WERI-Rb-1 (cell line): Measurements from ENCODE around the gene KHNYN.

ENCODE experiments used
- DNase-seq: peaks from one replicate; pipeline ENCODE4 v3.0.0-alpha.2; 2020
- H3K27ac ChIP-seq: fragments of 250-450 bp; sonication (Bioruptor Pico); 2 replicates; pipeline ENCODE4 v1.5.1; 2020; ENCODE audit warnings: mild to moderate bottlenecking, moderate library complexity
- H3K27me3 ChIP-seq: fragments of 250-450 bp; sonication (Bioruptor Pico); 2 replicates; pipeline ENCODE4 v1.5.1; 2021; ENCODE audit warnings: mild to moderate bottlenecking, low read depth, moderate library complexity; ENCODE audit not compliant: insufficient read depth, severe bottlenecking
- H3K36me3 ChIP-seq: fragments of 250-450 bp; sonication (Bioruptor Pico); 2 replicates; pipeline ENCODE4 v1.5.1; 2020; ENCODE audit warnings: mild to moderate bottlenecking, moderate library complexity
- H3K4me3 ChIP-seq: 2 replicates; pipeline ENCODE4 v1.5.1; 2011; ENCODE audit warnings: low read depth, mild to moderate bottlenecking, control low read depth, low read length
- H3K9me3 ChIP-seq: fragments of 250-450 bp; sonication (Bioruptor Pico); 2 replicates; pipeline ENCODE4 v1.5.1; 2021; ENCODE audit warnings: mild to moderate bottlenecking, moderate library complexity; ENCODE audit not compliant: severe bottlenecking
- TF ChIP-seq, protein P1 (sequence below): IDR thresholded peaks from 2 replicates; pipeline ENCODE4 v1.5.1; 2011; ENCODE audit warnings: low read depth, mild to moderate bottlenecking, control low read depth, inconsistent platforms, low read length

KHNYN gene

GRCh38 chr14:24430143-24430681 is 458 bp downstream of the KHNYN start:
- H3K4me3 ChIP-seq, result peak overlapping the region; percentile 56
- no peaks in the 10 kb centered on the region for H3K27me3 ChIP-seq
- no peaks in the 10 kb centered on the region for H3K9me3 ChIP-seq
- peaks cover 17% of the 10 kb centered on the region for H3K36me3 ChIP-seq
- TF ChIP-seq, protein P1, sequence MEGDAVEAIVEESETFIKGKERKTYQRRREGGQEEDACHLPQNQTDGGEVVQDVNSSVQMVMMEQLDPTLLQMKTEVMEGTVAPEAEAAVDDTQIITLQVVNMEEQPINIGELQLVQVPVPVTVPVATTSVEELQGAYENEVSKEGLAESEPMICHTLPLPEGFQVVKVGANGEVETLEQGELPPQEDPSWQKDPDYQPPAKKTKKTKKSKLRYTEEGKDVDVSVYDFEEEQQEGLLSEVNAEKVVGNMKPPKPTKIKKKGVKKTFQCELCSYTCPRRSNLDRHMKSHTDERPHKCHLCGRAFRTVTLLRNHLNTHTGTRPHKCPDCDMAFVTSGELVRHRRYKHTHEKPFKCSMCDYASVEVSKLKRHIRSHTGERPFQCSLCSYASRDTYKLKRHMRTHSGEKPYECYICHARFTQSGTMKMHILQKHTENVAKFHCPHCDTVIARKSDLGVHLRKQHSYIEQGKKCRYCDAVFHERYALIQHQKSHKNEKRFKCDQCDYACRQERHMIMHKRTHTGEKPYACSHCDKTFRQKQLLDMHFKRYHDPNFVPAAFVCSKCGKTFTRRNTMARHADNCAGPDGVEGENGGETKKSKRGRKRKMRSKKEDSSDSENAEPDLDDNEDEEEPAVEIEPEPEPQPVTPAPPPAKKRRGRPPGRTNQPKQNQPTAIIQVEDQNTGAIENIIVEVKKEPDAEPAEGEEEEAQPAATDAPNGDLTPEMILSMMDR, result no peak
- peak overlapping the region; percentile 91 for H3K27ac ChIP-seq
- peak; percentile 88 for DNase-seq

DNA sequence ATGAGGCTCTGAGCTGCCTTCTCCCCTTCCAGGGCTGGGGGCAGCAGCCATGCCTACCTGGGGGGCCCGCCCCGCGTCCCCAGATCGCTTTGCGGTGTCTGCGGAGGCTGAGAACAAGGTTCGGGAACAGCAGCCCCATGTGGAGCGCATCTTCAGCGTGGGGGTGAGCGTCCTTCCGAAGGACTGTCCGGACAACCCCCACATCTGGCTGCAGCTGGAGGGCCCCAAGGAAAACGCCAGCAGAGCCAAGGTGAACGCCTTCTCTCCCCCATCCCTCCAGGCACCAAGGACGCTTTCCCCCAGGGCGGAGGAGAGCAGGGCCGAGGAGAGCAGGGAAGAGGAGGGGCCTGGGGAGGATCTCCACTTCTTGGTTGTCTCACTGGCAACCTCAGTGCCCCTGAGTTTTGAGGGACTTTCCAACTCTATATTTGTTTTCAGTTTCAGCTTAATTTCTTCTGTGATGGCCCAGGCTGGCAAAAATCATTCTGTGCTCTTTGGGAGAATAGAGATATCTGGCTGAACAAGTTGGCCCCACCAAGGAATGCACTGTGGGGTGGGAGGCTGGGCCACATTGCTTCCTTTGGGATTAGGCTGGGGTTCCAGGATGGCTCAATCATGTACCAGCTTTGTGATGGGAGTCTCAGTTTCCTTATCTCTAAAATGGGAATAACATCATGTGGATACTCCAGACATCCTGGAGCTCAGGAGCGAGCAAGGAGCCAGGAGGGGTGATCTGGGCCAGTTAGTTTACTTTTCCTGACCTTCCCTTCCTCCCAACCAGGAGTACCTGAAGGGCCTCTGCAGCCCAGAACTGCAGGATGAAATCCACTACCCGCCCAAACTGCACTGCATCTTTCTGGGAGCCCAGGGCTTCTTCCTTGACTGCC is 1.2 kb downstream of the KHNYN start:
- no peaks in the 10 kb centered on the region for H3K9me3 ChIP-seq
- H3K27me3 ChIP-seq, result no peaks in the 10 kb centered on the region
- DNase-seq, result no peak
- TF ChIP-seq, protein P1, result no peak
- peak overlapping the region; percentile 91 for H3K27ac ChIP-seq
- H3K36me3 ChIP-seq, result peaks cover 17% of the 10 kb centered on the region
- peak overlapping the region; percentile 56 for H3K4me3 ChIP-seq

GRCh38 chr14:24431569-24432258 is 2.0 kb downstream of the KHNYN start:
- H3K27ac ChIP-seq, result peak overlapping the region; percentile 91
- H3K36me3 ChIP-seq, result peaks cover 24% of the 10 kb centered on the region
- DNase-seq, result peak; percentile 95
- no peaks in the 10 kb centered on the region for H3K9me3 ChIP-seq
- H3K4me3 ChIP-seq, result no peak overlapping the region
- H3K27me3 ChIP-seq, result no peaks in the 10 kb centered on the region
- TF ChIP-seq, protein P1, result peak; percentile 95

DNA sequence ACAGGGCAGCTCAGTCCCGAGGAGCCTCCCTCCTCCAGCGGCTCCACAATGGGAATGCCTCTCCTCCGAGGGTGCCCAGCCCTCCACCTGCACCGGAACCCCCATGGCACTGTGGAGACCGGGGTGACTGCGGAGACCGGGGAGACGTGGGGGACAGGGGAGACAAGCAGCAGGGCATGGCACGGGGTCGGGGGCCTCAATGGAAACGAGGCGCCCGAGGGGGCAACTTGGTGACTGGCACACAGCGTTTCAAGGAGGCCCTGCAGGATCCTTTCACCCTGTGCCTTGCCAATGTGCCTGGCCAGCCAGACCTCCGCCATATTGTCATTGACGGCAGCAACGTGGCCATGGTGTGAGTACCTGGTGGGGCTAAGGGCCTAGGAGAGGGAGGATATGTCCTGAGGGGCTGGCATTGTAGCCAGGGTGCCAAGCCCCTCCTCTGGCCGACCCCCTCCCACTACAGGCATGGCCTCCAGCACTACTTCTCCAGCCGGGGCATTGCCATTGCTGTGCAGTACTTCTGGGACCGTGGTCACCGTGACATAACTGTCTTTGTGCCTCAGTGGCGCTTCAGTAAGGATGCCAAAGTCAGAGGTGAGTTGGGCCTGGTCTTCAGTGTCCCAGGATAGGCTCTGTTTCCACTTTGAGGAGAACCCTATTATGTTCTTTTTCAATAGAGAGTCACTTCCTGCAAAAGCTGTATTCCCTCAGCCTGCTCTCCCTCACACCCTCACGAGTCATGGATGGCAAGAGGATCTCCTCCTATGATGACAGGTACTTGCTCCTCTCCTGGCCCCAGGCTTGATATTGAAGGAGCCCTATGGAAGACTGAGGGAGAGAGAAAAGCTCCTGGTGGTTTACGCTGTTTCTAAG is 2.7 kb downstream of the KHNYN start:
- H3K4me3 ChIP-seq, result no peak overlapping the region
- peaks cover 24% of the 10 kb centered on the region for H3K36me3 ChIP-seq
- no peaks in the 10 kb centered on the region for H3K27me3 ChIP-seq
- no peak for DNase-seq
- no peak overlapping the region for H3K27ac ChIP-seq
- TF ChIP-seq, protein P1, result no peak
- no peaks in the 10 kb centered on the region for H3K9me3 ChIP-seq

GRCh38 chr14:24434036-24434435 is 4.3 kb downstream of the KHNYN start:
- DNase-seq, result no peak
- TF ChIP-seq, protein P1, result no peak
- no peak overlapping the region for H3K4me3 ChIP-seq
- H3K9me3 ChIP-seq, result no peaks in the 10 kb centered on the region
- H3K36me3 ChIP-seq, result peaks cover 38% of the 10 kb centered on the region
- no peaks in the 10 kb centered on the region for H3K27me3 ChIP-seq
- no peak overlapping the region for H3K27ac ChIP-seq
